RWPE1 (cell line): Measurements from ENCODE around the gene GNMT.

ENCODE experiments used
- CTCF ChIA-PET: fragments of 350-600 bp; sonication (Branson Sonifier 250); formaldehyde crosslinking; extraction: SDS; loops from one replicate; lab custom pipeline; 2021; lab: Yijun Ruan, JAX
- POLR2A ChIA-PET: fragments of 400-600 bp; formaldehyde crosslinking; extraction: SDS; loops from one replicate; lab custom pipeline; 2020; ENCODE audit warnings: antibody characterized with exemption; ENCODE audit not compliant: low non-redundant PET; lab: Yijun Ruan, JAX
- DNase-seq: peaks from one replicate; pipeline ENCODE4 v3.0.0; 2012; ENCODE audit warnings: low spot score
- H3K27ac ChIP-seq: fragments of 450-650 bp; 2 replicates; pipeline ENCODE4 v1.5.1; 2017
- CTCF ChIP-seq: fragments of 450-650 bp; conservative IDR thresholded peaks from 2 replicates; pipeline ENCODE4 v1.5.1; 2017; ENCODE audit warnings: low read depth, mild to moderate bottlenecking

The GNMT gene

GRCh38 chr6:42959917-42960242, 674 bp upstream of the GNMT start:
- H3K27ac ChIP-seq: peak overlapping the region; percentile 63; the same call in 1 of the 2 replicates
- no peak for DNase-seq
- TF ChIP-seq CTCF: no peak
- CTCF ChIA-PET: interaction anchor here (0.6 kb wide), 2 partner anchors 59 to 467 kb away, joined by 3 read pairs; partner anchors contain the start of gene ABCC10
- POLR2A ChIA-PET: interaction anchor here (0.7 kb wide), 1 partner anchor 577 kb away, joined by 3 read pairs; no protein-coding TSS in a partner anchor

GRCh38 chr6:42961020-42961470, 491 bp downstream of the GNMT start:
- H3K27ac ChIP-seq: peak overlapping the region; percentile 63; the same call in 1 of the 2 replicates
- TF ChIP-seq CTCF: no peak
- no peak for DNase-seq
- CTCF ChIA-PET: interaction anchor here (0.6 kb wide), 1 partner anchor 16 kb away, joined by 5 read pairs; no protein-coding TSS in a partner anchor
- POLR2A ChIA-PET: interaction anchor here (0.7 kb wide), 1 partner anchor 52 kb away, joined by 14 read pairs; no protein-coding TSS in a partner anchor

DNA sequence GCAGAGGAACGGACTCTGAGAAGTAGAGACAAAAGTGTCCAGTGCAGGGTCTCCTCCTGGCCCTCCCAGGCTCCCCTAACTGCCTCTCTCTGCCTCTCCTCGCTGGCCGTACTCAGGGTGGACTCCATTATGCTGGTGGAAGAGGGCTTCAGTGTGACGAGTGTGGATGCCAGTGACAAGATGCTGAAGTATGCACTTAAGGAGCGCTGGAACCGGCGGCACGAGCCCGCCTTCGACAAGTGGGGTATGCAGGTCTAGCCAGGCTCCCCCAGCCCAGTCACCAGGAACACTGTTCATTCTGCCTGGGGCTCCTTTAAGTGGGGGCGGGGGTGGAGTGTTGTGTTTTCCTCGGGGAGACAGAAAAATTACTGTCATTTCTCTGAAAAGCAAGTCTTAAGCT, 1.5 kb downstream of the GNMT start:
- DNase-seq: no peak
- ChIA-PET CTCF (no interaction called here), POLR2A (no interaction called here)
- peak overlapping the region; percentile 6; the same call in 1 of the 2 replicates for H3K27ac ChIP-seq
- TF ChIP-seq CTCF: no peak

DNA sequence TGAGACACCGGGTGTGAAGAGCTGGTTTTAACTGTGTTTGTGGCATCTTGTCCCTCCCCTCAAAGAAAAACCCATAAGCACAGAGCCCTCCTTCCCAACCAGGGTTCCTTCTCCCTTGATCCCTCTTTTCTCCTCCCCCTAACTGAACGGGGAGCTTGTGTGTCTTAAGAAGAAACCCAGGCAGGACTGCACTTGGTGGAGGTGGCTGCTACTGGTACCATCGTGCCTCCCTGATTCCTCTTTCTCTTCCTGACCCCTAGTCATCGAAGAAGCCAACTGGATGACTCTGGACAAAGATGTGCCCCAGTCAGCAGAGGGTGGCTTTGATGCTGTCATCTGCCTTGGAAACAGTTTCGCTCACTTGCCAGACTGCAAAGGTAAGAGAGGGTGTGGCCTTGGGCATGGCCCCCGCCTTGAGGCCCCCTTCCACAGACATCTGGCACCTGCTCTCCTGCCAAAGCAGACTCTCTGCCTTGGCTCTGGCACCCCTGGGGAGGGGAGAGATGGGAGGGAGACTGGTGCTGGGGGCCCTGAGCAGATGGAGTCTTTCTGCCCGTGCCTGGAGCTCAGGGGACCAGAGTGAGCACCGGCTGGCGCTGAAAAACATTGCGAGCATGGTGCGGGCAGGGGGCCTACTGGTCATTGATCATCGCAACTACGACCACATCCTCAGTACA, 2.1 kb downstream of the GNMT start:
- POLR2A ChIA-PET: interaction anchor here (0.6 kb wide), 1 partner anchor 32 kb away, joined by 4 read pairs; no protein-coding TSS in a partner anchor
- peak overlapping the region; percentile 6; the same call in 1 of the 2 replicates for H3K27ac ChIP-seq
- CTCF ChIA-PET: no interaction called here
- no peak for DNase-seq
- TF ChIP-seq CTCF: no peak

DNA sequence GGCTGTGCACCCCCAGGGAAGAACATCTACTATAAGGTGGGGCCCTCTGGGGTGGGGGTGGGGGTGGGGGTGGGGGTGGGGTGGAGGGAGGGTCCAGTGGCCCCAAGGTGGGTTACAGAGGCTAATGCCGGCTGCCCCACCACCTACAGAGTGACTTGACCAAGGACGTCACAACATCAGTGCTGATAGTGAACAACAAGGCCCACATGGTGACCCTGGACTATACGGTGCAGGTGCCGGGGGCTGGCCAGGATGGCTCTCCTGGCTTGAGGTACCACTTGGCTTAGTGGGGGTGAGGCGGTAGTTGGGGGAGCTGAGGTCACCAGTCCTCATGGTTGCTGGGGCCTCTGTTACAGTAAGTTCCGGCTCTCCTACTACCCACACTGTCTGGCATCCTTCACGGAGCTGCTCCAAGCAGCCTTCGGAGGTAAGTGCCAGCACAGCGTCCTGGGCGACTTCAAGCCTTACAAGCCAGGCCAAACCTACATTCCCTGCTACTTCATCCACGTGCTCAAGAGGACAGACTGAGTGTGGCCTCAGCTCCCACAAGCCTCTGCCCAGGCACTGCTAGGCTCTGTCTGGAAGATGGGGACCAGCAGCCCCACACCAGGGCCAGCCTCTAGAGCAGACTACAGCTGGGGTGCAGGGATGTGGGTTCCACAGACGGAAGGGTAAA, 2.8 kb downstream of the GNMT start:
- CTCF ChIA-PET: no interaction called here
- POLR2A ChIA-PET: interaction anchor here (0.6 kb wide), 1 partner anchor 33 kb away, joined by 4 read pairs; no protein-coding TSS in a partner anchor
- no peak for DNase-seq
- TF ChIP-seq CTCF: no peak
- peak overlapping the region; percentile 11; the same call in 1 of the 2 replicates for H3K27ac ChIP-seq

- POLR2A ChIA-PET: no interaction called here
- CTCF ChIA-PET: interaction anchor here (0.5 to 0.6 kb wide), 3 partner anchors 16 to 133 kb away, joined by 3 to 5 read pairs (median 5); no protein-coding TSS in a partner anchor
- H3K27ac ChIP-seq: peak overlapping the region; percentile 11; the same call in 1 of the 2 replicates
- DNase-seq: no peak
- TF ChIP-seq CTCF: no peak; the same call in 1 of the 2 replicates
These were observed 3.5 kb downstream of the GNMT start for GRCh38 chr6:42963855-42964605.
